Smooth muscle cell (in vitro differentiated cells): ENCODE measurements around the gene CREB3L2. TPM values are rescaled to one million over a fixed set of nuclear protein-coding genes. Genes with fewer than 3 reads are reported as not detected.

Experiments
- DNase-seq: peaks from one replicate; lab custom pipeline; 2025; ENCODE audit not compliant: unreplicated experiment; lab: John Stamatoyannopoulos, UW
- H2AFZ ChIP-seq: fragments of 200-600 bp; sonication (generic); 2 replicates; pipeline ENCODE4 v1.6.0; 2016; ENCODE audit warnings: antibody characterized with exemption, low read depth, mild to moderate bottlenecking
- H3F3A ChIP-seq: fragments of 200-600 bp; sonication (generic); 2 replicates; pipeline ENCODE4 v1.6.0; 2017; ENCODE audit warnings: antibody characterized with exemption, low read depth
- H3K27ac ChIP-seq: fragments of 200-600 bp; sonication (generic); 2 replicates; pipeline ENCODE4 v1.5.1; 2016; ENCODE audit warnings: low read depth, mild to moderate bottlenecking
- H3K27me3 ChIP-seq: fragments of 200-600 bp; sonication (generic); 2 replicates; pipeline ENCODE4 v1.6.1; 2016; ENCODE audit warnings: low read depth, mild to moderate bottlenecking
- H3K36me3 ChIP-seq: fragments of 200-600 bp; sonication (generic); 2 replicates; pipeline ENCODE4 v1.5.1; 2016; ENCODE audit warnings: low read depth
- H3K4me1 ChIP-seq: fragments of 200-600 bp; sonication (generic); 2 replicates; pipeline ENCODE4 v1.5.1; 2016; ENCODE audit warnings: low read depth
- H3K4me2 ChIP-seq: fragments of 200-600 bp; sonication (generic); 2 replicates; pipeline ENCODE4 v1.6.0; 2016; ENCODE audit warnings: mild to moderate bottlenecking
- H3K4me3 ChIP-seq: fragments of 200-600 bp; sonication (generic); 2 replicates; pipeline ENCODE4 v1.5.1; 2016; ENCODE audit warnings: mild to moderate bottlenecking
- H3K79me2 ChIP-seq: fragments of 200-600 bp; sonication (generic); 2 replicates; pipeline ENCODE4 v1.6.0; 2016; ENCODE audit warnings: low read depth, mild to moderate bottlenecking
- H3K9ac ChIP-seq: fragments of 200-600 bp; sonication (generic); 2 replicates; pipeline ENCODE4 v1.6.0; 2016; ENCODE audit warnings: low read depth
- H3K9me3 ChIP-seq: fragments of 200-600 bp; sonication (generic); replicated peaks from 2 replicates; pipeline ENCODE4 v1.5.1; 2016; ENCODE audit warnings: low read depth
- H4K20me1 ChIP-seq: fragments of 200-600 bp; sonication (generic); 2 replicates; pipeline ENCODE4 v1.6.0; 2016; ENCODE audit warnings: low read depth
- WGBS: methylation state at CpG from one replicate; pipeline ENCODE4 v1.1.7; 2016; ENCODE audit warnings: low lambda C conversion rate; 5-methylcytosine and 5-hydroxymethylcytosine counted together
- polyA plus RNA-seq: library from polyadenylated mRNA; unstranded; fragments of >200 nt; fragmentation: Nextera tagmentation; extraction: Ambion mirVana; gene quantifications from 2 replicates; pipeline ENCODE4 v1.2.1, GENCODE V29; 2016
- total RNA-seq: library from RNA; depleted of rRNA; stranded (reverse); fragments of >200 nt; gene quantifications from 2 replicates; pipeline ENCODE4 v1.2.3, GENCODE V29; 2014
- TF ChIP-seq, protein P1 (sequence below): fragments of 200-600 bp; sonication (generic); IDR thresholded peaks from 2 replicates; pipeline ENCODE4 v1.5.1; 2017; ENCODE audit warnings: borderline replicate concordance, mild to moderate bottlenecking, antibody characterized with exemption; ENCODE audit not compliant: insufficient read depth, poor library complexity, severe bottlenecking

Gene CREB3L2
- total and polyA plus RNA-seq, 2 experiments from 2014 or later: 27.4 to 69.1 TPM

DNA sequence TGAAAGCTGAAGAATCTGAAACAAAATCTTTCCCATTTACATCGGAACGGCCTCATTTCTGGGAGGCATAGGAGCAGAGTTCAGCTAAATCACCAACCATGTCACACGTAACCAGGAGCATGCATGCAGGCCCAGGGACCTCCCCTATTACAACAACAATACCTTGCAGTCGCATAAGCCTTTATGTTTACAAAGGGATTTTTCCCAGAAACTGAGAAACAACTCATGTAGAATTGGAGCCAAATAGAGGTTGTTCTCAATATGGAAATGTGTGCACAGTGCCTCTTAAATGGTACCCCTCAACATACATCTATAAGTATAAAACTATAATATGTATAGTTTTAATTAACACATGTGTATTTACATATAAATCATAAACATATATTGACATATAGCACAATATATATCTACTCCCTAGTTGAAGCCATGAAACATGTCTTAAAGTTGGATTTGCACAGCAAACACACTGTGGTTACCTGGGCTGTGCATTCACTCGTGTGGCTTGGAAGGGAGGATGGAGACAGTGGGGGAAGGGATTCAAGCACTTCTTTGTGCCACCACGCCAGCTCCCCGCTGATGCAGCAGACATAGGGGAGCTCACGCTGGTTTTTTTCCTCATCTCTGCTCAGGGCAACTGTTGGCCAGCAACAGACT, 120.2 kb downstream of the CREB3L2 start:
- Histone ChIP-seq H3K4me1 (peaks cover 44% of the 10 kb centered on the region), H3K9ac (peak overlapping the region; percentile 57), H4K20me1 (no peaks in the 10 kb centered on the region), H3F3A (peaks cover 16% of the 10 kb centered on the region), H3K9me3 (no peaks in the 10 kb centered on the region), H3K4me3 (no peak overlapping the region), H3K79me2 (no peaks in the 10 kb centered on the region), H3K27ac (peak overlapping the region; percentile 97), H3K36me3 (peaks cover 9% of the 10 kb centered on the region), H3K4me2 (no peak overlapping the region), H3K27me3 (no peaks in the 10 kb centered on the region), H2AFZ (no peak overlapping the region)
- 92% methylated on average over 8 of the region's 8 CpGs for WGBS
- no peak for DNase-seq
- TF ChIP-seq, protein P1, sequence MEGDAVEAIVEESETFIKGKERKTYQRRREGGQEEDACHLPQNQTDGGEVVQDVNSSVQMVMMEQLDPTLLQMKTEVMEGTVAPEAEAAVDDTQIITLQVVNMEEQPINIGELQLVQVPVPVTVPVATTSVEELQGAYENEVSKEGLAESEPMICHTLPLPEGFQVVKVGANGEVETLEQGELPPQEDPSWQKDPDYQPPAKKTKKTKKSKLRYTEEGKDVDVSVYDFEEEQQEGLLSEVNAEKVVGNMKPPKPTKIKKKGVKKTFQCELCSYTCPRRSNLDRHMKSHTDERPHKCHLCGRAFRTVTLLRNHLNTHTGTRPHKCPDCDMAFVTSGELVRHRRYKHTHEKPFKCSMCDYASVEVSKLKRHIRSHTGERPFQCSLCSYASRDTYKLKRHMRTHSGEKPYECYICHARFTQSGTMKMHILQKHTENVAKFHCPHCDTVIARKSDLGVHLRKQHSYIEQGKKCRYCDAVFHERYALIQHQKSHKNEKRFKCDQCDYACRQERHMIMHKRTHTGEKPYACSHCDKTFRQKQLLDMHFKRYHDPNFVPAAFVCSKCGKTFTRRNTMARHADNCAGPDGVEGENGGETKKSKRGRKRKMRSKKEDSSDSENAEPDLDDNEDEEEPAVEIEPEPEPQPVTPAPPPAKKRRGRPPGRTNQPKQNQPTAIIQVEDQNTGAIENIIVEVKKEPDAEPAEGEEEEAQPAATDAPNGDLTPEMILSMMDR: no peak

DNA sequence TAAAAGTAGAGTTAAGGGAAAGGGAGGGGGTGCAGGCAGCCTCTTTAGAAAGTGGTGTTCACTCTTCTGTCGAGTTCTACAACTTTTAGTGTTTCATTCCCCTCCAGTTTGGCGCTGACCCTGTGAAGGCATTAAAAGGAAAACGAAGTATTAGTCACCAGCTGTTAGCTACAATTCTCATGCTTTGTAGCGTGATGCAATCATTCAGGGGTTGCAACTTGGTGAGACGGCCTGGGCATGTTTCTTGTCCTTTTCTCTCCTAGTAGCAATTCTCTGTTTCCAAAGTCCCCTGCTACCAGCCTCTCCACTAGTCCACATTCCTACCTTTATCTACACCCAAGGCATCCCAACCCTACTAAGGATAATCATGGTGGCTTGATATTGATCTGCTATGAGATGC, 121.5 kb downstream of the CREB3L2 start:
- no peaks in the 10 kb centered on the region for H3K27me3 ChIP-seq
- peaks cover 41% of the 10 kb centered on the region for H3K4me1 ChIP-seq
- H2AFZ ChIP-seq: no peak overlapping the region
- TF ChIP-seq, protein P1: no peak
- 23% methylated on average over 5 of the region's 5 CpGs for WGBS
- peak overlapping the region; percentile 97 for H3K27ac ChIP-seq
- H3K9ac ChIP-seq: peak overlapping the region; percentile 89
- no peak overlapping the region for H3K4me3 ChIP-seq
- peak overlapping the region; percentile 65 for H3K4me2 ChIP-seq
- no peaks in the 10 kb centered on the region for H3K9me3 ChIP-seq
- H3F3A ChIP-seq: peaks cover 16% of the 10 kb centered on the region
- H3K79me2 ChIP-seq: no peaks in the 10 kb centered on the region
- DNase-seq: no peak
- no peaks in the 10 kb centered on the region for H4K20me1 ChIP-seq
- H3K36me3 ChIP-seq: peaks cover 9% of the 10 kb centered on the region

DNA sequence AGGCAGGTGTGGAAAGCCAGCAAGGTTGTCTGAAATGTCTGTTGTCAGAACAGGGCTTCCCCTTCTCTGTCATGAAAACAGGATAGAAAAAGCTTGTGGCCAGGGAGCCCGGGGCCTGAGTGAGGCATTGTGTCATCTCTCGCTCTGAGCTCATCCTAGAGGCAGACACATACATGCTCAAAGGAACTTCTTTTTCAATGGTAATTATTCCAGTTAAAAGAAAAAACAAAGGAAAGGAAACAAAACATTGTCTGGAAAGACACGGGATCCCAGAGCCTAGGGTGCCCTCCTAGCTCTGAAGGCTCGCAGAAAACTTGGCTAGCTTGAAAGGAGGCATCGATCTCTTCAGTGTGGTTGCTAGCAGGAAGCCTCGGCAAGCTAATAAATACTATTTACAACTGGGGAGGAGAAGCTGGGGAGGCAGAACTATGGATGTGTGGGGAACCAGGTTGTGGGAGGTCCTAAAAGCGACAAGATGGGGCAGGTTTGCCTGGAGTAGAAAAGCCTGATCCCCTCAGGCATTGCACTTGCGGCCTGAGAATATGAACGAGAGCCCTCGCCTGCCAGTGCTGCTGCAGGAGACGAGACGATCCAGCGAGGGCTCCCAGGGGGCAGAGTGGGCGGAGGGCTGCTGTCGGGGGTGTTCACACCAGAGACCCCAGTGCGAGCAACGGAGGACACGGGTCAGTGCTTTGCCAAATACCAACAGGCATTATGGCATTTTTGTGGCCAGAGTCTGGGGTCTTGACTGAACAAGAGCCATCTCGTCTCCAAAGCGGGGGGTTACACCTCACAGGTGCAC, 122.3 kb downstream of the CREB3L2 start:
- Histone ChIP-seq H3K79me2 (no peaks in the 10 kb centered on the region), H3K9me3 (no peaks in the 10 kb centered on the region), H3K36me3 (peaks cover 9% of the 10 kb centered on the region), H3K27me3 (no peaks in the 10 kb centered on the region), H2AFZ (no peak overlapping the region), H3K4me2 (peak overlapping the region; percentile 65), H3K4me1 (peaks cover 49% of the 10 kb centered on the region), H3K27ac (peak overlapping the region; percentile 97), H3K9ac (peak overlapping the region; percentile 89), H4K20me1 (no peaks in the 10 kb centered on the region), H3K4me3 (no peak overlapping the region), H3F3A (peaks cover 24% of the 10 kb centered on the region)
- no peak for DNase-seq
- WGBS: 70% methylated on average over 20 of the region's 20 CpGs
- TF ChIP-seq, protein P1: no peak
